RPMI7951 (cell line): Measurements from ENCODE around the gene NPBWR2. TPM values are rescaled to one million over a fixed set of nuclear protein-coding genes. Genes with fewer than 3 reads are reported as not detected.

Experiments used
- DNase-seq: peaks from one replicate; pipeline ENCODE4 v3.0.0-alpha.2; 2012; ENCODE audit warnings: low read depth
- total RNA-seq: library from RNA; depleted of rRNA; stranded (reverse); fragments of >200 nt; shearing (Covaris generic); gene quantifications from 2 replicates; pipeline ENCODE4 v1.2.3, GENCODE V29; 2014; rRNA removed

NPBWR2 gene, protein sequence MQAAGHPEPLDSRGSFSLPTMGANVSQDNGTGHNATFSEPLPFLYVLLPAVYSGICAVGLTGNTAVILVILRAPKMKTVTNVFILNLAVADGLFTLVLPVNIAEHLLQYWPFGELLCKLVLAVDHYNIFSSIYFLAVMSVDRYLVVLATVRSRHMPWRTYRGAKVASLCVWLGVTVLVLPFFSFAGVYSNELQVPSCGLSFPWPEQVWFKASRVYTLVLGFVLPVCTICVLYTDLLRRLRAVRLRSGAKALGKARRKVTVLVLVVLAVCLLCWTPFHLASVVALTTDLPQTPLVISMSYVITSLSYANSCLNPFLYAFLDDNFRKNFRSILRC
- total RNA-seq = not detected in 2 replicates

DNA sequence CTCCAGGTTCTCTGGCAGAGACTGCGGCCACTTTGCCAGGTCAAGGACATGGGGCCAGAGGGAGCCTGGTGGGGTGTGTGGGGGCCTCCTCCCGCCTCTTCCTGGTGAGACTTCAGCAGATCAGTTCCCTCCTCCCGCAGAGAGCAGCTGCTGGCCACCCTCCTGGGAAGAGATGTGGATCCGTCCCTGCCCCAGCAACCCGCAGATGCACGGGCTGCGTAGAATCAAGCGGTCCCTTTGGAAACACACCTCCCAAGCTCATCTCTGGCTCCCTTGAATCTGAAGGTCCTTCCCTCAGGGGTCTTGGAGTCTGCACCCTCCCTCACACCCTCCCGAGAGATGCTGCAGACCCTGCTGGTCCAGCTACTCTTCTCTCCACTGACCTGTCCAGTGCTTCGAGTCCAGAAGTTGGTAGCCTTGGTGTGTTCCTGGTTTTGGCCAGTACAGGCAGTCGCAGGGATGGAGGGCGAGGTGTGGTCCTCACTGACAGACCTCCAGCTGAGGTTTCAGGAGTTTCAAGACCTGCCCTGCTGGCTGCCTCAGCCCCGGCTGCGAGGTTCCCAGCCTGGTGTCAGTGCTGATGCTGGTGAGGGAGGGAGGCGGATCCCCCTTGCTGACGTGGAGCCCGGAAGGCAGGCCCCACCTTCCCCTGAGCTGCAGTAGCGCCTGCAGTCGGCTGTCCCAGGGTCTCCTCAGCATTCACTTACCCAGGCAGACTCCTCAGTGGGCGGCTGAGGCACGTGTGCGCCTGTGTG is at the start of gene NPBWR2:
Gene NPBWR2, minus strand, starts transcription at position 585 of the 755 bp plus-strand sequence. CDS start 734 bp downstream, outside the sequence.
- no peak for DNase-seq

- no peak for DNase-seq
These were observed 48.9 kb upstream of the NPBWR2 start for GRCh38 chr20:64156136-64156885.

DNA sequence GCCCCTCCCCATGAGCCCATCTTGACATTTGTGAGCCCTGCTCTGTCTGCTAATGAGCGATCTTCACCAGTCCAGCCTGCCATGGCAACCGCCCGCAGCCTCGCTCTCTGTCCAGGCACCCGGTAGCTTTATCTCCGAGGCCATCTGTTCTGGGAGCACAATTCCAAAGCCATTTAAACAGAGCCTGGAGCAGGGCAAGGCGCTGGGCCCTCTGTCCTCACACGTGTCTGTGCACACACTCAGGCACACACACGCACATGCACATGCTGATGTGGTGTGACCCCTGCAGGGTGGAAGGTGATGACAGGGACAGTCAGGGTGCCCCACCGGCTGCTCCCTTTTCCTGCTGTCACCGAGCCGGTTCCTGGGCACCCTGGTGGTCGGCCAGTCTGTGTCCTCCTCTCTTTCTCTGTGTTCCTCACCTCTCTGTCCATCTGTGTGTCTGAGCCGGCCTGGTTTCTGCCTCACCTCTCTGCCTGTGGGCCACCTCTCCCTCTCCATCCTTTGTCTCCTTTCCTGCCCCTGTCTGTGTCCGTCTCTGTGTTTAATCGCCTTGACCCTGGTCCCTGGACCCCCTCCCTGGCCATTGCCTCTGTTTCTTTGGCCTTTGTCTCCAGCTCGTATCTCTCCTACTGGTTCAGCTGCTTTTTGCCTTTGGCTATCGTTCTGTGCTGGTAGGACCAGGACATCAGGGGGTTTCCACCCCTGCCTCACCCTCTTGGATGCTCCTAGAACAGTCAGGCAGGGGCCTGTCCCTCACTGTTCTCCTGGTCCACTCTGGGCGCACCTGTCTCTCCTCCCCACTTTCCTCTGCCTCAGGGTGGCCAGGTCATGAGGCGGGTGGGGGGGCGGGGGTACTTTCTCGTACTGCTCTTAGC is 48.1 kb upstream of the NPBWR2 start:
- DNase-seq = no peak

GRCh38 chr20:64154590-64155257 is 47.4 kb upstream of the NPBWR2 start:
- DNase-seq = no peak

DNA sequence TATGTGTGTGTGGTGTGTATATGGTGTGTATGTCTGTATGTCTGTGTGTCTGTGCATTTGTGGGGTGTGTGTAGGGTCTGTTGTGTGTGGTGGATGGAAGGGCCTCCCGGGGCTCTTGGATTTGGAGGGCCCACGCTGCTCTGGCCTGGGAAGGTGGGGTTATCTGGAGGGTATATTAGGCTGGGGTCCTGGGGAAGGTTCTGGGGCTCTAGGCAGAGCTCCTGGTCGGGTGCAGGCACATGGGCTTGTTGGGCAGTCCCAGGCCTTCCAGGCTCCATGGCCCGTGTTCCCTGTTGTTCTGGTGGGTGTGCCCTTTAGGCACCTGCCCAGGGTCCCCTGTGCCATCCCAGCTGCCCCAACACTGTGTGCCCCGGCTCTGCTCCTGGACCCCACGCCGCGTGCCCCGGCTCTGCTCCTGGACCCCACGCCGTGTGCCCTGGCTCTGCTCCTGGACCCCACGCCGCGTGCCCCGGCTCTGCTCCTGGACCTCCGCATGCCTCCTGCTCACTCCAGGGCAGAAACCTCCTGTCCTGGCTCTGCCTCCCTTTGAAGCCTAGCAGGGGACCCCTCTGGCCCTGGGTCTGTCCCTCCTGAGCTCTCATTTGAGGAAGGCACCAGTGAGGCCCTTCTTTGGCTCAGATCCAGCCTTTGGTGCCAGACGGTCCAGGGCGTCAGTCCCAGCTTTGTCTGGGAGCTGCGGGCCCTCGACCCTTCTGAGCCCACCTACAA is 46.7 kb upstream of the NPBWR2 start:
- DNase-seq = no peak

GRCh38 chr20:64153410-64153809 is 46.0 kb upstream of the NPBWR2 start:
- no peak for DNase-seq

DNA sequence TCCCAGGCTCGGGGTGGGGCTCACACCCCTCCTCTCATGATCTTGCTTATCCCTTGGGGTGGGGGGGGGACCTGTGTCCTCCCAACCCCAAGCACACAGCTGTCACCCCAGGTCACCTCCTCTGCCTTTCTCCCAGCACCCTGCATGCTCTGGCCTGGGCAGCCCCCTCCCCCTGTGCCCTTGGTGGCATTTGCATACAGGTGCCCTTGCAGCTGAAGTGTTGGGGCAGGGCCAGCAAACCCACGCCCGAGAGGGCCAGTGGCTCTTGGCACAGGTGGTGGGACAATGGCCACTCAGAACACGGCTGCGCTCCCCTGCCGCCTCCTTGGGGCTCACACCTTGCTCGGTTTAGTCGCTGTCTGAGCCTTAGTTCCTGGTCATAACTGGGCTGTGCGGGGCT is 45.5 kb upstream of the NPBWR2 start:
- DNase-seq = no peak

DNA sequence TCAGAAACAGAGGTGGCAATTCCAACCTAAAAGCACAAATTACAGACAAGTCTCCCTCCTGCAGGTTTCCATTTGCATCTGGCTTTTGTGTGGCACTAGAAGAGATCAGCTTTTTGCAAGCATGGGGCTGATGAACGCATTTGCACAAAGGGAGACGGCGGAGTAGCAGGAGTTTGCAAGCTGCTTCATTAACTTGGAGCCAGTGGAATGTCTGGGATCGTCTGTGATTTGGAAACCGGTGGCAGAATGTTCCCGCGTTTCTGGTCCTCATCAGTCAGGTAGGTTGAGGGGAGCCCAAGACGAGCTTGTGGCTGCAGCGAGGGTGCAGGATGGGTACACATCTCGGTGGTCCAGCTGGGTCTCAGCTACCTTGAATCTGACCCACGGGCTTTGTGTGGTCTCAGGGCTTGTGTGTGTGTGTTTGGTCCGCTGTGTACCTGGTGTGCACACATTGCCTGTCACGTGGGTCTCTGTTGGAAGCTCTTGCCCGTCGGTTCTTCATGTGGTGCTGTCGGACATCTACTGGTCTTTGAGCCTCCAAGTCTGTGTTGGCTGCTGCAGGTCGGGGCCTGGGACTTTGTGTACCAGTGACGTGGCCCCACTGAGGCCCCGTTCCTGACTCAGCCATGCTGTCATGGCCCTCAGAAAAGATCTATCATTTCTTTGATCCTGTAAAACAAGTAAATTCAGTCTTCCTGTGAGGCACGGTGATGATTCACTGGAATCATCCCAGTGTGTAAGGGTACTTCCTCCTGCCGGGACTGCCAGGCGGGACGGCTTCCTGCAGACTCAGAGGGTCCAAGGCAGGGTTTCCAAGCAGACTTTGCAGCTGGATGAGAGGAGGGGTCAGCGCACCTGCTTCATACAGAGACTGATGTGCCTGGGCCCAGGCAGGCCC is 44.5 kb upstream of the NPBWR2 start:
- DNase-seq = peak; percentile 42

GRCh38 chr20:64150756-64151632 is 43.6 kb upstream of the NPBWR2 start:
- no peak for DNase-seq

- DNase-seq = no peak
These were observed 42.6 kb upstream of the NPBWR2 start for GRCh38 chr20:64149809-64150560.

DNA sequence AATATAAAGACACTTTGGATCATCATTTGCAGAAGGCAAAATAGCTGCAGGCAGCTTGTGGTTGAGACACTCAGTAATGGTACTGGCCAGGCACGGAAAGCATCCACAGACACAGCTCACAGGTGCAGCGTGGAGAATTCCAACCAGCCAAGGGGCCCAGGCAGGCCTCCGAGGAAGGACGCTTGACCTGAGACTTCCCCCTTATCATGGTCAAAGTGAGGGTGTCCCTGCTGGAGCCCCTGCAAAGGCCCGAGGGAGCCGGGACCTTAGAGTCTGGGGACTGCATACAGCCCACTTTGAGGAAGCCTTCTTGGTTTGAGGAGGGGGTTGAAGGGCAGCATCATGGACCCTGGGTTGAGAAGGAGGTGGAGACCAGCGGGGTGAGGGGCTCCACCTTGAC is 41.8 kb upstream of the NPBWR2 start:
- no peak for DNase-seq

GRCh38 chr20:64148581-64148980 is 41.2 kb upstream of the NPBWR2 start:
- no peak for DNase-seq

- DNase-seq = no peak
These were observed 39.6 kb upstream of the NPBWR2 start for GRCh38 chr20:64146936-64147477.

GRCh38 chr20:64146301-64146935 is 39.1 kb upstream of the NPBWR2 start:
- no peak for DNase-seq

DNA sequence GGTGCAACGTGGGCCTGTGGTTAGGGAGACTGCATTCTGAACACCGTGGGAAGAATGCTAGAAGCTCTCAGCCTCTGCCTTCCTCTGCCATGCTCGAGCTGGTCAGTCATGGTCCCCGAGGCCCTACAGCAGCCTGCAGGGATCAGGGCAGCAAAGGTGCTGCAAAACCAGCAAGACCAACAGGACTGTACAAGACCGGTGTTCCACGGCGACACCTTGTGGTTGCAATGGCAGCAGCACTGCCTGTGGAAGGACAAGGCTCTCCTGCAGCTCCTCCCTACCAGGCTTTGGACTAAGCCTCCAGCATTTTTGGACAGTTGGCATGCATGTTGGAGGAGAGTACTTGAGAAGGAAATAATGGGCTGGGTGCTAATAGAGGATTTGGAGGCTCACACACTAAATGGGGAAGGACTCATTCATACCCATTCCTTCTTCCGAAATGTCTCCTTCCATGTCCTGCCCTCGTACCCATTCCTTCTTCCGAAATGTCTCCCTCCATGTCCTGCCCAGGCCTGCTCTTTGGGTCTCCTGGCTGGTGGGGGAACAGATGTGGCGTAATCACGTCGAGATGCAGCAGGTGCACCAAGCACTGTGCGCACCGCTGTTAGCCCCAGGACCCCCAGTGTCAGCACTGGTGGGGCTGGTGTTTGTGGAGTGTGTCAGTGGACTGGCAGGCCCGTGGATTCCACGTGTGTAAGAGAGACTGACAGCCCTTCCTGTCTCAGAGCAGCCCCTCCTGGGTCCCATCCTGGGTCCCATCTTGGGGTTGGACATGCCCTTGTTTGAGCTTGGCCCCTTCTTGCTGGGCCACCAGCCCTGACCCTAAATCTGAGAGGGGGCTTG is 38.3 kb upstream of the NPBWR2 start:
- no peak for DNase-seq
